Karpas-422 (cell line): ENCODE data around the gene MIOS. TPM values are rescaled to one million over a fixed set of nuclear protein-coding genes. Genes with fewer than 3 reads are reported as not detected.

Source experiments
- DNase-seq: peaks from one replicate; pipeline ENCODE4 v3.0.0-alpha.2; 2015
- H2AFZ ChIP-seq: fragments of 200-600 bp; sonication (generic); 2 replicates; pipeline ENCODE4 v1.6.1; 2014; ENCODE audit warnings: antibody characterized with exemption, low read length, mixed read lengths
- H3K27ac ChIP-seq: fragments of 200-600 bp; sonication (generic); 2 replicates; pipeline ENCODE4 v1.5.1; 2014; ENCODE audit warnings: mild to moderate bottlenecking, low read length, moderate library complexity
- H3K27me3 ChIP-seq: fragments of 200-600 bp; sonication (generic); 2 replicates; pipeline ENCODE4 v1.6.1; 2014; ENCODE audit warnings: low read length, mixed read lengths
- H3K36me3 ChIP-seq: fragments of 200-600 bp; sonication (generic); 2 replicates; pipeline ENCODE4 v1.6.1; 2014; ENCODE audit warnings: low read length, mixed read lengths; ENCODE audit not compliant: insufficient read depth
- H3K4me1 ChIP-seq: fragments of 200-600 bp; sonication (generic); 2 replicates; pipeline ENCODE4 v1.6.1; 2014; ENCODE audit warnings: mild to moderate bottlenecking, low read length, mixed read lengths
- H3K4me2 ChIP-seq: fragments of 200-600 bp; sonication (generic); 2 replicates; pipeline ENCODE4 v1.6.1; 2014; ENCODE audit warnings: low read length, low read depth, mild to moderate bottlenecking; ENCODE audit not compliant: poor library complexity, severe bottlenecking
- H3K4me3 ChIP-seq: fragments of 200-600 bp; sonication (generic); 2 replicates; pipeline ENCODE4 v1.5.1; 2014; ENCODE audit warnings: mild to moderate bottlenecking, antibody characterized with exemption, low read length, mixed read lengths
- H3K79me2 ChIP-seq: fragments of 200-600 bp; sonication (generic); 2 replicates; pipeline ENCODE4 v1.6.1; 2014; ENCODE audit warnings: mild to moderate bottlenecking, low read length, mixed read lengths
- H3K9ac ChIP-seq: fragments of 200-600 bp; sonication (generic); 2 replicates; pipeline ENCODE4 v1.6.0; 2014; ENCODE audit warnings: low read length
- H3K9me2 ChIP-seq: fragments of 200-600 bp; sonication (generic), shearing (Covaris generic); replicated peaks from 2 replicates; pipeline ENCODE4 v1.6.0; 2014; ENCODE audit warnings: mild to moderate bottlenecking, low read length, moderate library complexity; ENCODE audit not compliant: insufficient read depth
- H3K9me3 ChIP-seq: fragments of 300-700, 200-600 bp; sonication (generic); 2 replicates; pipeline ENCODE4 v1.6.1; 2014; ENCODE audit warnings: low read length, mixed read lengths
- H4K20me1 ChIP-seq: fragments of 200-600 bp; sonication (generic); 2 replicates; pipeline ENCODE4 v1.6.1; 2014; ENCODE audit warnings: mild to moderate bottlenecking, antibody characterized with exemption, low read length, low read depth; ENCODE audit not compliant: insufficient read depth
- total RNA-seq: library from RNA; depleted of rRNA; stranded (reverse); fragments of >200 nt; shearing (Covaris generic); gene quantifications from 2 replicates; pipeline ENCODE4 v1.2.3, GENCODE V29; 2014; ENCODE audit warnings: low replicate concordance; rRNA removed

MIOS gene
- 89.1 and 105 TPM in 2 replicates for total RNA-seq

DNA sequence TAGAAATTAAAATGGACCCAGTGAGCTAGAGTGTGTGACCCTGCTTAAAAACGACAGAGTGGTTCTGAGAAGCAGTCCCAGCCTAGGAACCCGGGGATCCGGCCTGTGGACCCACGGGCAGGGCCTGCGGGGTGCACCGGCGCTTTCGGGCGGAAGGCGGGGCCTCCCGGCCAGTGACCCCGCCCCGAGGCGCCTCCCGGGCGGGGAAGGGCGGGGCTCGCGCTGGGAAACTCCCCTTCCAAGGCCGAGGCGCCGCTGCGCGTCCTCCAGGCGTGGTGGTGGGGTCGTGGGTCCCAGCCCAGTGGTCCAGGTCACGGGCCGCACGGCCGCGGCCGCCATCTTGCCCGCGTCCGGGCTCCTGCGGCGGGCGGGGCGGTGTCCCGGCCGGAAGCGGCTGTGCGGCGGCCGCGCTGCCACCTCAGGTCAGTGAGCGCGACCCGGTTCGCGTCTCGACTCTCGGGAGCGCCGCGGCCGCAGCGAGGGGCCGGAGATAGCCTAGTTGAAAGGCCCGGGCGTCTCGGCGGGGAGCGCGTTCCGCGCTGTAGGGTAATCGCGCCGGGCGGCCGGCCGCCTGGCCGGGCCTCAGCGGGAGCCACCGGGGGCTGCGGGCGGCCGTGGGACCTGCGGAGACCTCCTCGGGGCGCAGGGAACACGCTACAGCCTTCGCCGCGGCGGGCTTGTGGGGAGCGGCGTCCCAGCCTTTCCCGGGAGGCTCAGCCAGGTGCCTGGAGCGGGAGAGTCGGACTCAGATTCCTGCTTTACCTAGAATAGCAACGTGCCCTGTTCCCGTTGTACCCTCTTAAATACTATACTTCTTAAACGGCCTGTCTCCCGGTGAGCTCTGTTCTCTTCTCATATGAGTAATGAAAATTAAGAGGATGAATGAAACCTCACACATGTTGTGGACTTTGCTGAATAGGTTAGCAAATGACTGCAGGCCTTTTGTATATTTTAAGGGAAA lies at the start of gene MIOS:
Gene MIOS (plus strand): TSS at position 234 of the 961 bp plus-strand sequence. CDS start 5,592 bp downstream, outside the sequence.
- no peaks in the 10 kb centered on the region for H3K9me3 ChIP-seq
- peaks cover 28% of the 10 kb centered on the region for H3K4me1 ChIP-seq
- peaks cover 48% of the 10 kb centered on the region for H3K79me2 ChIP-seq
- H4K20me1 ChIP-seq, result no peaks in the 10 kb centered on the region
- peak within 1 kb of the TSS; percentile 88 for H3K4me3 ChIP-seq
- no peaks in the 10 kb centered on the region for H3K27me3 ChIP-seq
- peak within 1 kb of the TSS; percentile 86 for H3K27ac ChIP-seq
- peak within 1 kb of the TSS; percentile 85 for H2AFZ ChIP-seq
- peak within 1 kb of the TSS; percentile 84 for H3K4me2 ChIP-seq
- H3K9ac ChIP-seq, result peak within 1 kb of the TSS; percentile 91
- no peaks in the 10 kb centered on the region for H3K9me2 ChIP-seq
- peaks cover 25% of the 10 kb centered on the region for H3K36me3 ChIP-seq
- peak; percentile 93 for DNase-seq

DNA sequence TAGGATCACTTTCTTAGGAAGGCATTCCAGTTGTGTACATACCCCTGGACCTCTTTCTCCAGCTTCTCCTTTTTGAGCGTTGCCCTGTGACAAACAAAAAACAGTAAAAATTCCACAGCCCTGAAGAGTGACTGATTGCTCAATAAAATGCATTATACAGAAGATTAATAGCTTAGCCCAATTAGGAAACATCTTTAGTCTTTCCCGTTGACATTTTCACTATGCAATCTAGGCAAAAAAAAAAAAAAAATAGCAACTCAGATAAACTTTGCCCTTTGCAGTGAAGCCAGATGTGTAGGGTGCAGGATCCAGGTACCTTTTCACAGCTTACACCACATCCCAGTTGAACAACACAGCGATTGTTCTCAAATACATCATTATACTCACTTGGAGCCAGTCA lies 48.9 kb upstream of the MIOS start:
- no peak overlapping the region for H3K9ac ChIP-seq
- no peak overlapping the region for H3K4me2 ChIP-seq
- no peaks in the 10 kb centered on the region for H3K9me2 ChIP-seq
- no peaks in the 10 kb centered on the region for H4K20me1 ChIP-seq
- no peak overlapping the region for H2AFZ ChIP-seq
- no peak overlapping the region for H3K27ac ChIP-seq
- H3K79me2 ChIP-seq, result no peaks in the 10 kb centered on the region
- no peak for DNase-seq
- H3K36me3 ChIP-seq, result no peaks in the 10 kb centered on the region
- H3K27me3 ChIP-seq, result no peaks in the 10 kb centered on the region
- no peak overlapping the region for H3K4me3 ChIP-seq
- no peaks in the 10 kb centered on the region for H3K9me3 ChIP-seq
- no peaks in the 10 kb centered on the region for H3K4me1 ChIP-seq

DNA sequence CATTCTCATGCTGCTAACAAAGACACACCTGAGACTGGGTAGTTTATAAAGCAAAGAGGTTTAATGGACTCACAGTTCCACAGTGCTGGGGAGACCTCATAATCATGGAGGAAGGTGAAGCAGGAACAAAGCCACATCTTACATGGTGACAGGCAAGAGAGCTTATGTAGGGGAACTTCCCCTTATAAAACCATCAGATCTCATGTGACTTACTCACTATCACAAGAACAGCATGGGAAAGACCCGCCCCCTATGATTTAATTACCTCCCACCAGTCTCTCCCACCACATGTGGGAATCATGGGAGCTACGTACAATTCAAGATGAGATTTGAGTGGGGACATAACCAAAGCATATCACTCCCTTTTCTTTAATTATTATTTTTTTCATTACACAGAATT lies 47.6 kb upstream of the MIOS start:
- H3K27me3 ChIP-seq, result no peaks in the 10 kb centered on the region
- no peak overlapping the region for H2AFZ ChIP-seq
- DNase-seq, result no peak

DNA sequence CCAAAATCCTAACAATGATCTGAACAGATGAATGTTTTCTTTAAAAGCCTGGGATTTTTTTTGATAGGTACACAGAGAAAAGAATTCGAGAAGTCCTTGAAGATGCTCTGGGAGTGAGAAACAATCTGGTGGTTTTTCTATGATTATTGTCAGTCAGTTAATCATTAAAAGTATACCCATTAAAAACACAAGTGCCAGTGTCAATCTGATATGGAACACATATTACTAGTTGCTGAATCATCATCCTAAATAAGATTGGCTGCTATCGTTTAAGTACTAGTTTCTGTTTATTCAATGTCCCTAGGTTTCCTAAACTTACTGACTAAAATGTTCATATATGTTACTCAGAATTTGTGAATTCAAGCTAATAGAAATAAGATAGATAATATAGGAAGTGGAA lies 47.2 kb upstream of the MIOS start:
- Histone ChIP-seq H3K4me2 (no peak overlapping the region), H3K9me3 (no peaks in the 10 kb centered on the region), H3K36me3 (no peaks in the 10 kb centered on the region), H3K4me3 (no peak overlapping the region), H2AFZ (no peak overlapping the region), H3K27me3 (no peaks in the 10 kb centered on the region), H4K20me1 (no peaks in the 10 kb centered on the region), H3K9ac (no peak overlapping the region), H3K79me2 (no peaks in the 10 kb centered on the region), H3K9me2 (no peaks in the 10 kb centered on the region), H3K27ac (no peak overlapping the region), H3K4me1 (no peaks in the 10 kb centered on the region)
- no peak for DNase-seq

More for the DNA sequence above, 47.6 kb upstream of the MIOS start:
- no peaks in the 10 kb centered on the region for H3K9me3 ChIP-seq
- H3K36me3 ChIP-seq, result no peaks in the 10 kb centered on the region
- H3K4me1 ChIP-seq, result no peaks in the 10 kb centered on the region
- no peak overlapping the region for H3K4me3 ChIP-seq
- no peaks in the 10 kb centered on the region for H3K79me2 ChIP-seq
- H3K4me2 ChIP-seq, result no peak overlapping the region
- no peaks in the 10 kb centered on the region for H3K9me2 ChIP-seq
- H4K20me1 ChIP-seq, result no peaks in the 10 kb centered on the region
- H3K27ac ChIP-seq, result no peak overlapping the region
- no peak overlapping the region for H3K9ac ChIP-seq

DNA sequence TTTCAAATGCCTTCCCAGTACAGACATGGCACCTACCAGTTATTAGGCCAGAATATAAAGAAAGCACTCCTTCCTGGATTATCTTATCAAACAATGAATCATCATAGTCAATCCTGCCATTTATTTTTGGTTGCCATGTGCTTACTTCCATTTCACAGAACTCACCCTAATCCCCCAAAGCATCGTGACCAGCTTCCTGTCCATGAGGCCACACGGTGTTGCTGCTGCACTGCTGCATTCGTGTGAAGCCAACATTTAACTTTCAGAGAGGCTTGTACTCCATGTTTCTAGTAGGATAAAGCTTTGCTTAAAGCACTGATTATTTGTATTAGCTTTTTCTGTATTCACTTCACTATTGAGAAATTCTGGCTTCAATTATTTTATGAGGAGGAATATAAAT lies 45.4 kb upstream of the MIOS start:
- Histone ChIP-seq H4K20me1 (no peaks in the 10 kb centered on the region), H3K9me2 (no peaks in the 10 kb centered on the region), H3K79me2 (no peaks in the 10 kb centered on the region), H3K4me2 (no peak overlapping the region), H3K4me3 (no peak overlapping the region), H3K27me3 (no peaks in the 10 kb centered on the region), H3K27ac (no peak overlapping the region), H2AFZ (no peak overlapping the region), H3K9me3 (no peaks in the 10 kb centered on the region), H3K4me1 (no peaks in the 10 kb centered on the region), H3K36me3 (no peaks in the 10 kb centered on the region), H3K9ac (no peak overlapping the region)
- no peak for DNase-seq

- Histone ChIP-seq H3K79me2 (no peaks in the 10 kb centered on the region), H3K4me3 (no peak overlapping the region), H2AFZ (no peak overlapping the region), H3K9me3 (no peaks in the 10 kb centered on the region), H3K4me1 (no peaks in the 10 kb centered on the region), H4K20me1 (no peaks in the 10 kb centered on the region), H3K27ac (no peak overlapping the region), H3K27me3 (no peaks in the 10 kb centered on the region), H3K9ac (no peak overlapping the region), H3K9me2 (no peaks in the 10 kb centered on the region), H3K4me2 (no peak overlapping the region), H3K36me3 (no peaks in the 10 kb centered on the region)
- DNase-seq, result no peak
Measured at GRCh38 chr7:7522421-7522820, 44.3 kb upstream of the MIOS start.

DNA sequence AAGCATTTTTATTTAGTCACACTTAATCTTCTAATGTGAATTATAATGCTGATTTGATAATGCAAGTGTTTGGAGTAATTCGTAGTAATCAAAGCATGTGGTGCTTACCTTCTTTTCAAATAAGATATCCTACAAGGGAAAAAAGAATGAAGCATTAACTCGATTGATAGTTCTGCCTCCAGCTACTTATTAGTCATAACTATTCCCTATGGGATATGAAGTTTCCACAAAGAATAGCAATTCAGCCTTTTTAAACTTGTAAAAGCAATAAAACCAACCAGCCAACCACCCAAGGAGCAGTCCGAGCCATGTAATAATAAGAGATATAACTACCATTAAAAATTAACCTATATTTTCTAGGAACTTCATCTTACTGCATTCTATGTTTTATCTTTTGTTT lies 42.6 kb upstream of the MIOS start:
- Histone ChIP-seq H3K27me3 (no peaks in the 10 kb centered on the region), H3K4me3 (no peak overlapping the region), H3K4me1 (no peaks in the 10 kb centered on the region), H3K9me3 (no peaks in the 10 kb centered on the region), H3K27ac (no peak overlapping the region), H3K79me2 (no peaks in the 10 kb centered on the region), H3K9me2 (no peaks in the 10 kb centered on the region), H3K4me2 (no peak overlapping the region), H2AFZ (no peak overlapping the region), H3K9ac (no peak overlapping the region), H3K36me3 (no peaks in the 10 kb centered on the region), H4K20me1 (no peaks in the 10 kb centered on the region)
- DNase-seq, result no peak

DNA sequence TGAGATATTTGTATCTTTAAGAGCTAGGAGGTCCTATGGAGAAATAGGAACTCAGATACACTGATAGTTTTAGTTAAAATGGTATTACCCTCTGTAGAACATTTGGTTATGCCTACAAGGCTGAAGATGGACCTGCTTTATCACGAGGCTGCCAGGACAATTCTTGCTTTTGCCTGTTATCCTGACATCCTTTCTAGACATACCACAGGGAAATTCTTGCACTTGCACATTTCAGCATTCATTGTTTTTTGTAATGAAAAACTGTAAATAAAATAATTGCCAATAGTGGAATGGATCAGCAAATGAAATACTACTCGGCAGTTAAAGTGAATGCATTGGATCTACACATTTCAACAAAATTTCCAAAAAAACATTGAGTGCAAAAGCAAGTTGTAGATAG lies 40.7 kb upstream of the MIOS start:
- DNase-seq, result no peak
- no peaks in the 10 kb centered on the region for H3K79me2 ChIP-seq
- no peak overlapping the region for H2AFZ ChIP-seq
- no peaks in the 10 kb centered on the region for H3K27me3 ChIP-seq
- no peaks in the 10 kb centered on the region for H3K36me3 ChIP-seq
- H3K4me2 ChIP-seq, result no peak overlapping the region
- H3K9me2 ChIP-seq, result no peaks in the 10 kb centered on the region
- H3K9me3 ChIP-seq, result no peaks in the 10 kb centered on the region
- H3K27ac ChIP-seq, result no peak overlapping the region
- H3K4me3 ChIP-seq, result no peak overlapping the region
- no peak overlapping the region for H3K9ac ChIP-seq
- H4K20me1 ChIP-seq, result no peaks in the 10 kb centered on the region
- H3K4me1 ChIP-seq, result no peaks in the 10 kb centered on the region
